ENCODE results near the gene TCF7L1. TPM values are rescaled to one million over a fixed set of nuclear protein-coding genes. Genes with fewer than 3 reads are reported as not detected.

Gene TCF7L1
- total RNA-seq, 6 experiments from 2014 or later: 1.2 to 8.8 (median 3.7) TPM

DNA sequence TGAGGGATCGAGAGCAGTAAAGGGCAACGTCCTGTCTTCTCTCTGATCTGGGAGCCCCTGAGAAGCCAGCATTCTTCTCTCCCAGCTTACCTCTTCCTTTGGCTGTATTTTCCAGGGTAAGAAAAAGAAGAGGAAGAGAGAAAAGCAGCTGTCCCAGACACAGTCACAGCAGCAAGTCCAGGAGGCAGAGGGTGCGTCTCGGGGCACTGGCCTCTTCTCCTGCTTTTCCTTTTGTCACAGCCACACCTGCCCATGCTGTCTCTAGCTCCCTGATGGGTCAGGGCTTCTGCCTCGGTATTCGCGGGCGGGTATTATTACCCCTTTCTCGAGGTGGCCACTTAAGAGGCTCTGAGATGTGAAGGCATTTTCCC is 174.3 kb downstream of the TCF7L1 start:
- Histone ChIP-seq H3K4me3 (peak overlapping the region in 2 of 3 donors; percentile 15 to 22), H3K27ac (peak overlapping the region; percentile 71 to 86 (median 80)), H3K9me3 (no peaks in the 10 kb centered on the region), H3K4me1 (peaks cover 0 to 33% (median 15%) of the 10 kb centered on the region in 4 donors), H3K27me3 (no peaks in the 10 kb centered on the region), H3K36me3 (no peaks in the 10 kb centered on the region)
- ATAC-seq: peak in 1 of 4 donors; percentile 1
- intact Hi-C loops (cut with DNase I): no loop called here
- WGBS (ENCODE audit: insufficient coverage, low coverage, low lambda C conversion rate, missing lambda C conversion rate): 59% methylated on average over 7 of the region's 9 CpGs
- TF ChIP-seq, protein P1, sequence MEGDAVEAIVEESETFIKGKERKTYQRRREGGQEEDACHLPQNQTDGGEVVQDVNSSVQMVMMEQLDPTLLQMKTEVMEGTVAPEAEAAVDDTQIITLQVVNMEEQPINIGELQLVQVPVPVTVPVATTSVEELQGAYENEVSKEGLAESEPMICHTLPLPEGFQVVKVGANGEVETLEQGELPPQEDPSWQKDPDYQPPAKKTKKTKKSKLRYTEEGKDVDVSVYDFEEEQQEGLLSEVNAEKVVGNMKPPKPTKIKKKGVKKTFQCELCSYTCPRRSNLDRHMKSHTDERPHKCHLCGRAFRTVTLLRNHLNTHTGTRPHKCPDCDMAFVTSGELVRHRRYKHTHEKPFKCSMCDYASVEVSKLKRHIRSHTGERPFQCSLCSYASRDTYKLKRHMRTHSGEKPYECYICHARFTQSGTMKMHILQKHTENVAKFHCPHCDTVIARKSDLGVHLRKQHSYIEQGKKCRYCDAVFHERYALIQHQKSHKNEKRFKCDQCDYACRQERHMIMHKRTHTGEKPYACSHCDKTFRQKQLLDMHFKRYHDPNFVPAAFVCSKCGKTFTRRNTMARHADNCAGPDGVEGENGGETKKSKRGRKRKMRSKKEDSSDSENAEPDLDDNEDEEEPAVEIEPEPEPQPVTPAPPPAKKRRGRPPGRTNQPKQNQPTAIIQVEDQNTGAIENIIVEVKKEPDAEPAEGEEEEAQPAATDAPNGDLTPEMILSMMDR (IDR thresholded peaks at IDR 0.05): no peak
- no peak for TF ChIP-seq POLR2A (IDR thresholded peaks at IDR 0.05)
- DNase-seq: no peak

DNA sequence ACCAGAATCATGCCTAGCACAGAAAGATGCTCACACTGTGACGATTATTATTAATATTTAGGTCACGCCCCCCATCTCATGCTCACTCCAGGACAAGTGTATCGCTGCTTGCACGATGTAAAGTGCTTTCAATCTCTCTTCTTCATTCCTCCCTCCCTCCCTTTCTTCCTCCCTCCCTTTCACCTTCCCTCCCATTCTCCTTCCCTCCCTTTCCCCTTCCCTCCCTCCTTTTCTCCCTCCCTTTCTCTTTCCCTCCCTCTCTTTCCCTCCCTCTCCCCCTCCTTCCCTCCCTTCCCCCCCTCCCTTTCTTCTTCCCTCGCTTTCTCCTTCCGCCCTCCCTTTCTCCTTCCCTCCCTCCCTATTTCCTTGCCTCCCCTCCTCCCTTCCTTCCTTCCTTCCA is 175.0 kb downstream of the TCF7L1 start:
- ATAC-seq (no peak), DNase-seq (no peak)
- TF ChIP-seq, protein P1 (IDR thresholded peaks at IDR 0.05): no peak
- no peak for TF ChIP-seq POLR2A (IDR thresholded peaks at IDR 0.05)
- no peaks in the 10 kb centered on the region for H3K27me3 ChIP-seq
- no peaks in the 10 kb centered on the region for H3K36me3 ChIP-seq
- H3K4me1 ChIP-seq: peaks cover 0 to 33% (median 15%) of the 10 kb centered on the region in 4 donors
- no peak overlapping the region for H3K4me3 ChIP-seq
- no peak overlapping the region for H3K27ac ChIP-seq
- H3K9me3 ChIP-seq: no peaks in the 10 kb centered on the region
- WGBS (ENCODE audit: insufficient coverage, low coverage, low lambda C conversion rate, missing lambda C conversion rate): 78% methylated on average over 6 of the region's 6 CpGs
- intact Hi-C loops (cut with DNase I): no loop called here

DNA sequence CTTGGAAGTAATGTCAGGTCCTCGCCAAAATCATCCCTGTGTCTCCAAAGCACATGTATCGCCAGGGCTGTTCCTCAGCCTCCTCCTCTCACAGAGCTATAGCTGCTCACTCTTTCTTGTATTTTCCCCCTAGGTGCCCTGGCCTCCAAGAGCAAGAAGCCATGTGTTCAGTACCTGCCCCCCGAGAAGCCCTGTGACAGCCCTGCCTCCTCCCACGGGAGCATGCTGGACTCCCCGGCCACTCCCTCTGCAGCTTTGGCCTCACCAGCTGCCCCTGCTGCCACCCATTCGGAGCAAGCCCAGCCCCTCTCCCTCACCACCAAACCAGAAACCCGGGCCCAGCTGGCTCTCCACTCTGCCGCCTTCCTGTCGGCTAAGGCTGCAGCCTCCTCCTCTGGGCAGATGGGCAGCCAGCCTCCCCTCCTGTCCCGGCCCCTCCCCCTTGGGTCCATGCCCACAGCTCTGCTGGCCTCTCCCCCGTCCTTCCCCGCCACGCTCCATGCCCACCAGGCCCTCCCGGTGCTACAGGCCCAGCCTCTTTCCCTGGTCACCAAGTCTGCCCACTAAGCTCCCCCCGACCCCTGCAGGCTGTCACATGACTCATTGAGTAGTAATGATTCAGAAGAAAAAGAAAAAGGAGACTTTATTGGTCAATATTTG is 175.8 kb downstream of the TCF7L1 start:
- WGBS (ENCODE audit: insufficient coverage, low coverage, low lambda C conversion rate, missing lambda C conversion rate): 39% methylated on average over 12 of the region's 15 CpGs
- no peaks in the 10 kb centered on the region for H3K9me3 ChIP-seq
- no peaks in the 10 kb centered on the region for H3K27me3 ChIP-seq
- intact Hi-C loops (cut with DNase I): no loop called here
- DNase-seq: peak; percentile 76 to 82 (median 82)
- TF ChIP-seq, protein P1 (IDR thresholded peaks at IDR 0.05): no peak
- TF ChIP-seq POLR2A (IDR thresholded peaks at IDR 0.05): no peak
- H3K27ac ChIP-seq: peak overlapping the region in 1 of 3 donors; percentile 37
- peak; percentile 60 to 77 (median 68) for ATAC-seq
- H3K4me3 ChIP-seq: no peak overlapping the region
- H3K4me1 ChIP-seq: peaks cover 0 to 33% (median 15%) of the 10 kb centered on the region in 4 donors
- no peaks in the 10 kb centered on the region for H3K36me3 ChIP-seq

DNA sequence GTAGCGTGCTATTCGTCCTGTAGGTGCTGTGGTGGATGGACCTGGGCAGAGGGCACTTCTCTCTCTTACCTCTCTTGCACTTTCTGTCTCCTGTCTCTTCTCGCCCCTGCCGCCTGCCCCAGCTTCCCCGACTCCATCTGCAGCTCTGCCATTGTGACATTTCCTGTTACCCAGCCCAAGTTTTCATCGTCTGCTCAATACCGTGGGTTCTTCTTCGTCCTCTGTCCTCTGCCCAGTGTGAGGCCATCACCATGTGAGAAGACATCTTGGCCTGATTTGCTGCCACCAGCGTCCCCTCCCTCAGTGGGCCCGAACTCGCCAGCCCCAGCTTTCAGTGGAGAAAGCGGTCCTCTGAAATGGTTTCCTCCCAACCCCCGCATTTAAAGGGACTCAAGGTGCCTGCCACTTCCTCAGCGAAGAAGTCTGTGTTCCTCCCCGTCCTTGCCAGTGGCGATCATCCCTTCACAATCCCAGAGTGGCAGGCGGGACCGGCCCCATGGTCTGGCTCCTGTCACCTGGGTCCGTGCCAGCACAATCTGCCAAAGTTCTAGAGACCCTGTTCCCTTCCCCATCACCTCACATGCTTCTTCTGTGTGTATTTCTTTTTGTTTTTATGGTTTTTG is 176.6 kb downstream of the TCF7L1 start:
- no peak for DNase-seq
- TF ChIP-seq, protein P1 (IDR thresholded peaks at IDR 0.05): no peak
- no peak for TF ChIP-seq POLR2A (IDR thresholded peaks at IDR 0.05)
- Histone ChIP-seq H3K27ac (peak overlapping the region in 1 of 3 donors; percentile 37), H3K36me3 (peaks cover 0 to 5% (median 0%) of the 10 kb centered on the region in 4 donors), H3K27me3 (no peaks in the 10 kb centered on the region), H3K4me3 (no peak overlapping the region), H3K4me1 (peaks cover 0 to 33% (median 15%) of the 10 kb centered on the region in 4 donors), H3K9me3 (no peaks in the 10 kb centered on the region)
- intact Hi-C loops (cut with DNase I): no loop called here
- ATAC-seq: peak; percentile 8 to 15 (median 14)
- 63% methylated on average over 13 of the region's 19 CpGs for WGBS (ENCODE audit: insufficient coverage, low coverage, low lambda C conversion rate, missing lambda C conversion rate)

All from right lobe of liver (tissue), 6 donors.